H1 (cell line): ENCODE measurements around the gene OSBP2. TPM values are rescaled to one million over a fixed set of nuclear protein-coding genes. Genes with fewer than 3 reads are reported as not detected.

Source experiments
- CHD7 ChIP-seq: fragments of 300-600 bp; sonication (generic); IDR thresholded peaks from 2 replicates; pipeline ENCODE4 v1.7.1; 2012; ENCODE audit warnings: low read length, moderate library complexity, mild to moderate bottlenecking, inconsistent platforms; ENCODE audit not compliant: insufficient replicate concordance
- SRF ChIP-seq: IDR thresholded peaks from 2 replicates; pipeline ENCODE4 v1.6.1; 2011; ENCODE audit warnings: mild to moderate bottlenecking, low read depth, low read length, moderate library complexity
- polyA plus RNA-seq, 7 experiments: library from polyadenylated mRNA; depleted of rRNA in 3 of 7; stranded (reverse) in 5 of 7; unstranded in 2 of 7; fragments of >200 nt in 5 of 7; fragments of 200-250 nt in 2 of 7; gene quantifications; 1 replicate in 5 of 7; 2 replicates in 1 of 7; 4 replicates in 1 of 7; pipeline versions ENCODE4 v1.2.1 to v1.2.3, GENCODE V29; 2011 to 2013; ENCODE audit warnings: missing spikeins in 2 of 7, mixed read lengths in 2 of 7
- total RNA-seq: library from RNA; stranded (reverse); fragmentation: NEBNext Ultra II Directional; extraction: Animal tissue kit (Norgen Biotek cat#: 25700); gene quantifications from 2 replicates; pipeline ENCODE4 v1.2.1, GENCODE V29; 2021

Gene OSBP2
- total and polyA plus RNA-seq, 2 of the 8 experiments (the other 6 are each of a cell fraction or from before 2014, with no cell fraction given), result 3.4 to 3.7 TPM

GRCh38 chr22:30717952-30718351, 23.3 kb downstream of the OSBP2 start (continued):
- TF ChIP-seq CHD7, result no peak
- no peak for TF ChIP-seq SRF
